ENCODE data around the gene PECR. TPM values are rescaled to one million over a fixed set of nuclear protein-coding genes. Genes with fewer than 3 reads are reported as not detected.

The PECR gene
- total RNA-seq, 1 experiment from 2014 or later: 16.3 TPM

DNA sequence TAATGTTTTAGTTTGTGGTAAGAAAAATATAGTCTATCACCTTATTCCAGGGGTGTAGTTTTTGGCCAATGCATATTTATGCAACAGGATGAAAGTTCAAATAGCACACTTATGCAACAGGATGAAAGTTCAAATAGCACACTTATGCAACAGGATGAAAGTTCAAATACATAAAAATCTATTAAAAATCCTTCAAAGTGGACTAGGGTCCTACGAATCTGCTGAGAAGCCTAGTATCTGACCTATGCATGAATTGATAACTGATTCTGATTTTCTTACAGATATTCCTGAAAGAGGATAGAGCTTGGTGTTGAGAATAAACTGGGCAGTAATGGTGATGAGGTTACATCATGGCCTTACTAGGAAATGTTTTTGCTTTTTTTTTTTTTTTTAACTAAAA lies 2.8 kb downstream of the PECR start:
- no peak overlapping the region for H3K9ac ChIP-seq (ENCODE audit: low read length)
- H3K9me2 ChIP-seq (ENCODE audit: insufficient read depth): no peaks in the 10 kb centered on the region
- POLR2A ChIA-PET: no interaction called here
- H3K4me3 ChIP-seq (replicated peaks in 1 of 2; ENCODE audit: low read depth in 1 of 2, low read length in 2 of 2): no peak overlapping the region
- TSS peak; percentile 31 for BruUV-seq (replicated peaks)
- no peak overlapping the region for H3K27ac ChIP-seq (ENCODE audit: low read depth, low read length)
- H3K27me3 ChIP-seq (ENCODE audit: insufficient read depth, low read length): no peaks in the 10 kb centered on the region
- H4K20me1 ChIP-seq (ENCODE audit: insufficient read depth): no peaks in the 10 kb centered on the region
- ATAC-seq (no peak), DNase-seq (ENCODE audit: low read depth, low spot score) (no peak)
- no peak overlapping the region for H3K4me2 ChIP-seq (ENCODE audit: low read length)
- H2AFZ ChIP-seq (ENCODE audit: low read depth, low read length, poor library complexity, severe bottlenecking): no peak overlapping the region
- H3K79me2 ChIP-seq (ENCODE audit: insufficient read depth, low read length): no peaks in the 10 kb centered on the region; the same call in 1 of the 2 replicates
- no peaks in the 10 kb centered on the region for H3K9me3 ChIP-seq (ENCODE audit: control insufficient read depth in 1 of 2, insufficient read depth in 1 of 2, low read depth in 1 of 2, low read length in 2 of 2)
- CTCF ChIA-PET: no interaction called here
- TF ChIP-seq CEBPB (IDR thresholded peaks at IDR 0.05; ENCODE audit: low read depth): 0 out of 2 replicates have a peak, but pooled peaks have one; percentile 27
- no peak for TF ChIP-seq ELF1 (IDR thresholded peaks at IDR 0.05; ENCODE audit: borderline replicate concordance, low read depth)
- peaks cover 4 to 19% of the 10 kb centered on the region in 2 experiments; a peak in 3 of 4 replicates for H3K4me1 ChIP-seq (ENCODE audit: control insufficient read depth in 1 of 2, insufficient read depth in 2 of 2, low read length in 2 of 2)
- intact Hi-C loops (cut with micrococcal nuclease): no loop called here
- H3K36me3 ChIP-seq (ENCODE audit: control insufficient read depth in 1 of 2, insufficient read depth in 2 of 2, low read length in 2 of 2): no peaks in the 10 kb centered on the region
- RAD21 ChIA-PET (ENCODE audit: low non-redundant PET in 1 of 2, low total read pairs in 2 of 2, uncharacterized antibody in 2 of 2, unreplicated experiment in 2 of 2): no interaction called here

DNA sequence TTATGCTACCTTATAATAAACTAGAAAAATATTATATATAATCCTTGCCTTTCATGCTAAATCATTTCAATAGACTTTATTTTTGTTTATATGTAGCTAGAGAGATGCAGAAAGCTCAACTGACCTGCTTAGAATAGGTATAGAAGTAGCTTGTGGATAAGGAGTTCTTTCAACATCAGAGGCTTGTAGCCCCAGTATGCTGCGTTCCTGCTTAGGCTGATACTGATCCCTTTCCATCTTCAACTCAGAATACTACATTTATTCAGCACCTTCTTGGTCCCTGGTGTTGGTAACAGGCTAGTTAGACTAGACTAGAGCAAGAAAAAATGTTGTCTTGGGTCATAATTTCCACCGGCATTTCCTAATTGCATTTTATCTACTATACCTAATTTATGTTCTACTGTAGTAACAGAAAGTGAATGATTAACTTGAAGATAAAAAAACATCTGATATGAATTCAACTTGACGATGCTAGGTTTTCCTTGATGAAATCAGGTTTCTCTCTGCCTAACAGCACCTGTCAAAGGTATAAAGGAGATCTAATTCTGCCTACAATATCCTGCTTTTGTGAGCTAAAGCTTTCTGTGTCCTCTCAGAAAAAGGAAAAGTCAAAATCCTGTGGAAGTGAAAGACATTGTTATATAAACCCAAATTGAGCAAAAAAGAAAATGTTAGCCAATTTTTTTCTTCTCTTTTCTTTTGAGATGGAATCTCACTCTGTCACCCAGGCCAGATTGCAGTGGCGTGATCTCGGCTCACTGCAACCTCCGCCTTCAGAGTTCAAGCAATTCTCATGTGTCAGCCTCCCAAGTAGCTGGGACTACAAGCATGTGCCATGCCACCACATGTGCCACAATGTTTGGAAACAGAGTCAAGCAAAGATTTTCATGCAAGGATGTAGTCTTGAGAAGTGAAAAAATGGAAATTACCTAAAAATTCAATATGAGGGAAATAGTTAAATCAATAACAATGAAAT lies 5.8 kb downstream of the PECR start:
- Histone ChIP-seq H3K36me3 (ENCODE audit: control insufficient read depth in 1 of 2, insufficient read depth in 2 of 2, low read length in 2 of 2) (no peaks in the 10 kb centered on the region), H3K4me1 (ENCODE audit: control insufficient read depth in 1 of 2, insufficient read depth in 2 of 2, low read length in 2 of 2) (peaks cover 0 to 10% of the 10 kb centered on the region in 2 experiments; a peak in 2 of 4 replicates), H2AFZ (ENCODE audit: low read depth, low read length, poor library complexity, severe bottlenecking) (no peak overlapping the region), H3K4me3 (replicated peaks in 1 of 2; ENCODE audit: low read depth in 1 of 2, low read length in 2 of 2) (no peak overlapping the region), H4K20me1 (ENCODE audit: insufficient read depth) (no peaks in the 10 kb centered on the region), H3K79me2 (ENCODE audit: insufficient read depth, low read length) (no peaks in the 10 kb centered on the region; the same call in 1 of the 2 replicates), H3K9me2 (ENCODE audit: insufficient read depth) (no peaks in the 10 kb centered on the region), H3K9me3 (ENCODE audit: control insufficient read depth in 1 of 2, insufficient read depth in 1 of 2, low read depth in 1 of 2, low read length in 2 of 2) (no peaks in the 10 kb centered on the region), H3K9ac (ENCODE audit: low read length) (no peak overlapping the region), H3K27ac (ENCODE audit: low read depth, low read length) (no peak overlapping the region), H3K27me3 (ENCODE audit: insufficient read depth, low read length) (no peaks in the 10 kb centered on the region), H3K4me2 (ENCODE audit: low read length) (no peak overlapping the region)
- RAD21 ChIA-PET (ENCODE audit: low non-redundant PET in 1 of 2, low total read pairs in 2 of 2, uncharacterized antibody in 2 of 2, unreplicated experiment in 2 of 2): no interaction called here
- no peak for ATAC-seq
- POLR2A ChIA-PET: no interaction called here
- TF ChIP-seq EGR1 (IDR thresholded peaks at IDR 0.05; ENCODE audit: low read depth) (no peak), CEBPB (IDR thresholded peaks at IDR 0.05; ENCODE audit: low read depth) (no peak), ELF1 (IDR thresholded peaks at IDR 0.05; ENCODE audit: borderline replicate concordance, low read depth) (no peak), TCF7L2 (IDR thresholded peaks at IDR 0.05; ENCODE audit: borderline replicate concordance, extremely low read depth, insufficient read depth, insufficient read length) (no peak), ZNF274 (IDR thresholded peaks at IDR 0.05; ENCODE audit: low read depth, low read length) (no peak), YY1 (IDR thresholded peaks at IDR 0.05; ENCODE audit: extremely low read depth, insufficient replicate concordance, low read depth, low read length) (no peak)
- TF ChIP-seq, protein P1, sequence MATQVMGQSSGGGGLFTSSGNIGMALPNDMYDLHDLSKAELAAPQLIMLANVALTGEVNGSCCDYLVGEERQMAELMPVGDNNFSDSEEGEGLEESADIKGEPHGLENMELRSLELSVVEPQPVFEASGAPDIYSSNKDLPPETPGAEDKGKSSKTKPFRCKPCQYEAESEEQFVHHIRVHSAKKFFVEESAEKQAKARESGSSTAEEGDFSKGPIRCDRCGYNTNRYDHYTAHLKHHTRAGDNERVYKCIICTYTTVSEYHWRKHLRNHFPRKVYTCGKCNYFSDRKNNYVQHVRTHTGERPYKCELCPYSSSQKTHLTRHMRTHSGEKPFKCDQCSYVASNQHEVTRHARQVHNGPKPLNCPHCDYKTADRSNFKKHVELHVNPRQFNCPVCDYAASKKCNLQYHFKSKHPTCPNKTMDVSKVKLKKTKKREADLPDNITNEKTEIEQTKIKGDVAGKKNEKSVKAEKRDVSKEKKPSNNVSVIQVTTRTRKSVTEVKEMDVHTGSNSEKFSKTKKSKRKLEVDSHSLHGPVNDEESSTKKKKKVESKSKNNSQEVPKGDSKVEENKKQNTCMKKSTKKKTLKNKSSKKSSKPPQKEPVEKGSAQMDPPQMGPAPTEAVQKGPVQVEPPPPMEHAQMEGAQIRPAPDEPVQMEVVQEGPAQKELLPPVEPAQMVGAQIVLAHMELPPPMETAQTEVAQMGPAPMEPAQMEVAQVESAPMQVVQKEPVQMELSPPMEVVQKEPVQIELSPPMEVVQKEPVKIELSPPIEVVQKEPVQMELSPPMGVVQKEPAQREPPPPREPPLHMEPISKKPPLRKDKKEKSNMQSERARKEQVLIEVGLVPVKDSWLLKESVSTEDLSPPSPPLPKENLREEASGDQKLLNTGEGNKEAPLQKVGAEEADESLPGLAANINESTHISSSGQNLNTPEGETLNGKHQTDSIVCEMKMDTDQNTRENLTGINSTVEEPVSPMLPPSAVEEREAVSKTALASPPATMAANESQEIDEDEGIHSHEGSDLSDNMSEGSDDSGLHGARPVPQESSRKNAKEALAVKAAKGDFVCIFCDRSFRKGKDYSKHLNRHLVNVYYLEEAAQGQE (IDR thresholded peaks at IDR 0.05; ENCODE audit: low read depth): no peak
- no TSS peak for BruUV-seq (replicated peaks)
- DNase-seq (ENCODE audit: low read depth, low spot score): no peak
- intact Hi-C loops (cut with micrococcal nuclease): no loop called here
- CTCF ChIA-PET: no interaction called here
